ENCODE data around the gene GALNS. TPM values are rescaled to one million over a fixed set of nuclear protein-coding genes. Genes with fewer than 3 reads are reported as not detected.

Gene GALNS
- total RNA-seq, 1 donor from 2014 or later: 15.5 TPM

DNA sequence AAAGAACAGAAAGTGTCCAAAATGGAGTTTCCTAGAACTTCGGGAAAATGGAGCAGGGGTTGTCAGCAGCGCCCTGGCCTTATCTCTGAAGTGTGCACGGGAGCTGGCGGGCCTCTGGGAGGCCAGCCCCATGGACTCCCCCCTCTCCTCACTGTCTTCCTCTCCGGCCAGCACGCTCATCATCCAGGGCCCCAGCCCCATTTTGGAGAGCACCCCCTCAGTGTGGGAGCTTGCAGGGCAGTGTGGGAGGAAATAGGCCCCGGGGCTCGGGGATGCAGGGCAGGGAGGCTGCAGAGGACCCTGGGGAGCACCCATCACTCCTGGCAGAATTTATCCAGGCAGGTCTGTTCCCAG is 14.6 kb upstream of the GALNS start:
- no peak for DNase-seq
- TF ChIP-seq, protein P1, sequence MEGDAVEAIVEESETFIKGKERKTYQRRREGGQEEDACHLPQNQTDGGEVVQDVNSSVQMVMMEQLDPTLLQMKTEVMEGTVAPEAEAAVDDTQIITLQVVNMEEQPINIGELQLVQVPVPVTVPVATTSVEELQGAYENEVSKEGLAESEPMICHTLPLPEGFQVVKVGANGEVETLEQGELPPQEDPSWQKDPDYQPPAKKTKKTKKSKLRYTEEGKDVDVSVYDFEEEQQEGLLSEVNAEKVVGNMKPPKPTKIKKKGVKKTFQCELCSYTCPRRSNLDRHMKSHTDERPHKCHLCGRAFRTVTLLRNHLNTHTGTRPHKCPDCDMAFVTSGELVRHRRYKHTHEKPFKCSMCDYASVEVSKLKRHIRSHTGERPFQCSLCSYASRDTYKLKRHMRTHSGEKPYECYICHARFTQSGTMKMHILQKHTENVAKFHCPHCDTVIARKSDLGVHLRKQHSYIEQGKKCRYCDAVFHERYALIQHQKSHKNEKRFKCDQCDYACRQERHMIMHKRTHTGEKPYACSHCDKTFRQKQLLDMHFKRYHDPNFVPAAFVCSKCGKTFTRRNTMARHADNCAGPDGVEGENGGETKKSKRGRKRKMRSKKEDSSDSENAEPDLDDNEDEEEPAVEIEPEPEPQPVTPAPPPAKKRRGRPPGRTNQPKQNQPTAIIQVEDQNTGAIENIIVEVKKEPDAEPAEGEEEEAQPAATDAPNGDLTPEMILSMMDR (IDR thresholded peaks at IDR 0.05; ENCODE audit: borderline replicate concordance): no peak
- Histone ChIP-seq H3K27ac (replicated peaks) (peak overlapping the region; percentile 39), H3K27me3 (ENCODE audit: low read depth) (peaks cover 4% of the 10 kb centered on the region), H3K4me1 (peaks cover 18% of the 10 kb centered on the region), H3K36me3 (no peaks in the 10 kb centered on the region), H3K4me3 (peak overlapping the region; percentile 46), H3K9me3 (replicated peaks) (no peaks in the 10 kb centered on the region)
- intact Hi-C loops (cut with micrococcal nuclease): no loop called here

DNA sequence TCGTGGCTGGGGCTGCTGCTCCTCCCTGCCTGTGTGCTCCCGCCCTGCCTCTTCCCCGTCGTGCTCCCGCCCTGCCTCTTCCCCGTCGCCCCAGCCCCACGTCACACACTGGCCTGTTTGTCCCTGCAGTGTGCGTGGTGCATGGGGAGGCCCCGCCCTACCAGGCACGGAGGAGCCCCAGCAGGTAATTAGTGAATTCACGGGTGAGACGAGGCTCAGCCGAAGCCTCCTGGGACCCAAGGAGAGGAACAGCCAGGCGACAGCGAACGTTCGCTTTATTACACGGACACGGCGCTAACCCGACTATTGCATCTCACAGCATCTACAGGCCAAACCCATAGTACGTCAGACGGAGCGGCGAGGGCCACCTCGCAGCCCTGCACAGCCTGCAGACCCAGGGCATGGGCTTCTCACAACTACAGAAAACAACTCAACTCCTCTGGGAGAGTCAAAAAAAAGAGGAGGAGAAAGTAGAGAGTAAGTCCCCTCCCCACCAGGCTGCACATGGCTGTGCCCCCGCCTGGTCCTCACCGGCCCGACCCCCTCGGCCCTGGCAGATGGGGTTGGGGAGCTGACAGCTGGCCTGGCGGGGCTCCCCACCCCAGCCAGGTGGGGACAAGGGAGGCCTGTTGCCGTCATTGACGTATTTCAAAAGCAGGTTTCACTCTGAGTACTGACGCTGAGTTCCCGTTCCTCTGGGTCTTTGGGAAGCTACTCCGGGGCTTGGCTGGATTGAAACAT is 14.0 kb upstream of the GALNS start:
- H3K27me3 ChIP-seq (ENCODE audit: low read depth): peaks cover 10% of the 10 kb centered on the region
- intact Hi-C loops (cut with micrococcal nuclease): no loop called here

DNA sequence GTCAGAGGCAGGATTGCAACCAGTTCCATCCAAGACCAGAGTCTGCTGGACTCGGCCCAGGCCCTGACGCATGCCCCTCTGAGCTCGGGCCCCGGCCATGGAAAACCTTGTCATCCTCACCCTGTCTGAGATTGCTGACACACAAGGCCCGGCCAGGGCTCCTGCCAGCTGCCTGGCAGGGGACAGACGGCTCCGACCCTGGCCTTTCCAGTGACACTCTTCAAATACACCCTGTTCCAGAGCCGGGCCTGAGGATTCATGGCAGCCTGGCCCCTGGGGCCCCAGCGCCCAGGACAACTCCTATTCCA is 12.9 kb upstream of the GALNS start:
- Histone ChIP-seq H3K9me3 (replicated peaks) (no peaks in the 10 kb centered on the region), H3K36me3 (no peaks in the 10 kb centered on the region), H3K4me1 (peaks cover 18% of the 10 kb centered on the region), H3K27me3 (ENCODE audit: low read depth) (peaks cover 11% of the 10 kb centered on the region), H3K27ac (replicated peaks) (peak overlapping the region; percentile 65), H3K4me3 (no peak overlapping the region)
- DNase-seq: peak; percentile 67
- TF ChIP-seq, protein P1 (IDR thresholded peaks at IDR 0.05; ENCODE audit: borderline replicate concordance): no peak
- intact Hi-C loops (cut with micrococcal nuclease): no loop called here

More for the DNA sequence above, 14.0 kb upstream of the GALNS start:
- H3K4me3 ChIP-seq: peak overlapping the region; percentile 46
- H3K27ac ChIP-seq (replicated peaks): peak overlapping the region; percentile 39
- no peak for DNase-seq
- no peaks in the 10 kb centered on the region for H3K36me3 ChIP-seq
- TF ChIP-seq, protein P1 (IDR thresholded peaks at IDR 0.05; ENCODE audit: borderline replicate concordance): no peak
- H3K4me1 ChIP-seq: peaks cover 18% of the 10 kb centered on the region
- H3K9me3 ChIP-seq (replicated peaks): no peaks in the 10 kb centered on the region

DNA sequence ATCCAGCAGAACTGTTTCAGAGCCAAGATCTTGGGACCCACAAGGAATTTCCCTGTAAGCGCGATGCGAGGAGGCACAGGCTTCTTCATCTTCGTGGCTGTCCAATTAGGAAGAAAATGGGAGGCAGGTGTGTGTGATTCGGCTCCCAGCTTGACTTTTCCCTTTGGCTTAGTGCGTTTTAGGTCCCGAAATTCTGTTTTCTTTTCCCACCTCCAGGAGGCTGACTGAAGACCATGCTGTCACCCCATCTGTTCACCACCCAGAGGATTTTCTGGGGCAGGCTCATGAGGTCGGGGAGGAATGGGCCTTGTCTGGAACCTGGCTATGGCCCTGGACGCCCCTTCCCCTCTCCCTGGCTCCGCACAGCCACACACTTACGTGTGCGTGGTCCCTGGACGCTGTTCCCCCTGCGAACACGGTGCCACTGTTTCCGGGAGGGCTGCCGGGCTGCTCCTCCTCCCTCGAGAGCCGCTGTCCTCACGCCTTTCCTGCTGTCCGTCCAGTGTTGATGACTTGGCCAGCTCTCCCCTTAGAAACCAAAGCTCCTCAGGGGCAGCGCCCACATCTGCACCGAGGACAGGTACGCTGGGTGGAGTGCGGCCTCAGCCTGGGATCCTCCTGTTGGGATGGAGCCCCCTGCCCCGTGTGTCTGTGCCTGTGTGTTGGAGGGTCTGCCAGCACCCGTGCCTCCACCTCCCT is 12.4 kb upstream of the GALNS start:
- DNase-seq: no peak
- no peaks in the 10 kb centered on the region for H3K36me3 ChIP-seq
- H3K9me3 ChIP-seq (replicated peaks): no peaks in the 10 kb centered on the region
- no peak overlapping the region for H3K4me3 ChIP-seq
- intact Hi-C loops (cut with micrococcal nuclease): no loop called here
- peaks cover 18% of the 10 kb centered on the region for H3K4me1 ChIP-seq
- TF ChIP-seq, protein P1 (IDR thresholded peaks at IDR 0.05; ENCODE audit: borderline replicate concordance): no peak
- H3K27ac ChIP-seq (replicated peaks): peak overlapping the region; percentile 23
- peaks cover 11% of the 10 kb centered on the region for H3K27me3 ChIP-seq (ENCODE audit: low read depth)

DNA sequence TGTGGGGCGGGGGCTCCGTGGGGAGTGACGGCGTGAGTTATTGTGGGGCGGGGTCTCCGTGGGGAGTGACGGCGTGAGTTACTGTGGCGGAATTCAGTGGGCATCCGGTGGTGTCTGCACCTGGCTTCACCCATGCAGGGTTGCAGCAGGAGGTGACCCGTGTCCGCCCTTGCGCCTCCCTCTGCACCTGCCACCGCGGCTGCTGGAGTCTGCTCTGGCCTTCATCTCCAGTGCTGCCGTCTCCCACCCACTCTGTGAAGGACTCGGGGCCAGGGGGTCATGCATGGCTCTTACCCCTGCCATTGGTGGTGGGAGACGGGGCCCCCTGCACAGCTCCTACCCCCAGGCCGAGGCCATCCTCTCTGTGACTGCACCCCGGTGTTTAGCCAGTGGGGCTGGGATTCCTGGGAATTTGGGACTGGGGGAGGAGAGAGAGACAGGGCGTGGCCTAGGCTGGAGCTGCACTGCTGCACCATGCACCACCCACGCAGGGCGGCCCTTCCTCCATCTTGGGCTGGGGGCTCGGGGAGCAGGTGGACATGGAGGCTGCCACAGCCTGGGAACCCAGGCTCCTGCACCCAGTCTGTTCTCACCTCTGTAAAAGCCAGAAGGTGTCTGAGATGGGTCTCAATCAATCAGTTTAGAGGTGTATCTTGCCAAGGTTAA is 11.0 kb upstream of the GALNS start:
- TF ChIP-seq, protein P1 (IDR thresholded peaks at IDR 0.05; ENCODE audit: borderline replicate concordance): no peak
- H3K36me3 ChIP-seq: peaks cover under 1% of the 10 kb centered on the region
- H3K4me3 ChIP-seq: no peak overlapping the region
- no peaks in the 10 kb centered on the region for H3K9me3 ChIP-seq (replicated peaks)
- peaks cover 18% of the 10 kb centered on the region for H3K4me1 ChIP-seq
- no peak overlapping the region for H3K27ac ChIP-seq (replicated peaks)
- H3K27me3 ChIP-seq (ENCODE audit: low read depth): peaks cover 11% of the 10 kb centered on the region
- intact Hi-C loops (cut with micrococcal nuclease): no loop called here
- DNase-seq: no peak

Data from left ventricle myocardium inferior (tissue), 1 donor.